GM10248 (cell line): ENCODE measurements around the gene ABCA4.

ENCODE experiments used
- CTCF ChIA-PET: fragments of 300-600 bp; sonication (Branson Sonifier 250); formaldehyde crosslinking; extraction: SDS; loops from one replicate; lab custom pipeline; 2021; ENCODE audit warnings: antibody characterized with exemption; lab: Yijun Ruan, JAX
- POLR2A ChIA-PET: fragments of 350-650 bp; sonication (Branson Sonifier 250); formaldehyde crosslinking; extraction: SDS; loops from one replicate; lab custom pipeline; 2020; ENCODE audit warnings: antibody characterized with exemption; lab: Yijun Ruan, JAX
- DNase-seq: peaks from one replicate; pipeline ENCODE4 v3.0.0; 2012; ENCODE audit errors: extremely low spot score
- TF ChIP-seq, protein P1 (sequence below): IDR thresholded peaks from 2 replicates; pipeline ENCODE4 v1.5.1; 2012; ENCODE audit warnings: mild to moderate bottlenecking, low read depth; ENCODE audit errors: extremely low read depth, missing control alignments, control extremely low read depth

ABCA4 gene

DNA sequence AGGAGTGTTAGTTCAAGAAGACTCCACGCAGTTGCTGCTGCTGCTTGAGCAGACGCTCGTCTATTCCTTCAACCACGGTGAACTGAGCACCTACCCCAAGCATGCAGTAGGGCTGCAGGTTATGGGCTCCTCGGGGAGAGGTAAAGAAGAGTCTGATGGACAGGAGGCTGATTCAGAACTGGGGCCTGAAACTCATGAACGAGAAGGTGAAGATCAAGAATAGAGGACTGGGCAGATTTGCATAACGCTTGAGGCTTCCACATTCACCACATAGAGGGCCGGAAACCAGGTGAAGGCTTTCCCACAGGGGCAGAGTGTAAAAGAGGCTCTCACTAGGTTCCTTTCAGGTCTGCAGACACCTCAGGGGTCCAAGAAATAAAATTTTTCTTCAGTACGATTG, 9.1 kb downstream of the ABCA4 start:
- TF ChIP-seq, protein P1, sequence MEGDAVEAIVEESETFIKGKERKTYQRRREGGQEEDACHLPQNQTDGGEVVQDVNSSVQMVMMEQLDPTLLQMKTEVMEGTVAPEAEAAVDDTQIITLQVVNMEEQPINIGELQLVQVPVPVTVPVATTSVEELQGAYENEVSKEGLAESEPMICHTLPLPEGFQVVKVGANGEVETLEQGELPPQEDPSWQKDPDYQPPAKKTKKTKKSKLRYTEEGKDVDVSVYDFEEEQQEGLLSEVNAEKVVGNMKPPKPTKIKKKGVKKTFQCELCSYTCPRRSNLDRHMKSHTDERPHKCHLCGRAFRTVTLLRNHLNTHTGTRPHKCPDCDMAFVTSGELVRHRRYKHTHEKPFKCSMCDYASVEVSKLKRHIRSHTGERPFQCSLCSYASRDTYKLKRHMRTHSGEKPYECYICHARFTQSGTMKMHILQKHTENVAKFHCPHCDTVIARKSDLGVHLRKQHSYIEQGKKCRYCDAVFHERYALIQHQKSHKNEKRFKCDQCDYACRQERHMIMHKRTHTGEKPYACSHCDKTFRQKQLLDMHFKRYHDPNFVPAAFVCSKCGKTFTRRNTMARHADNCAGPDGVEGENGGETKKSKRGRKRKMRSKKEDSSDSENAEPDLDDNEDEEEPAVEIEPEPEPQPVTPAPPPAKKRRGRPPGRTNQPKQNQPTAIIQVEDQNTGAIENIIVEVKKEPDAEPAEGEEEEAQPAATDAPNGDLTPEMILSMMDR: no peak
- CTCF ChIA-PET: no interaction called here
- POLR2A ChIA-PET: no interaction called here
- no peak for DNase-seq

DNA sequence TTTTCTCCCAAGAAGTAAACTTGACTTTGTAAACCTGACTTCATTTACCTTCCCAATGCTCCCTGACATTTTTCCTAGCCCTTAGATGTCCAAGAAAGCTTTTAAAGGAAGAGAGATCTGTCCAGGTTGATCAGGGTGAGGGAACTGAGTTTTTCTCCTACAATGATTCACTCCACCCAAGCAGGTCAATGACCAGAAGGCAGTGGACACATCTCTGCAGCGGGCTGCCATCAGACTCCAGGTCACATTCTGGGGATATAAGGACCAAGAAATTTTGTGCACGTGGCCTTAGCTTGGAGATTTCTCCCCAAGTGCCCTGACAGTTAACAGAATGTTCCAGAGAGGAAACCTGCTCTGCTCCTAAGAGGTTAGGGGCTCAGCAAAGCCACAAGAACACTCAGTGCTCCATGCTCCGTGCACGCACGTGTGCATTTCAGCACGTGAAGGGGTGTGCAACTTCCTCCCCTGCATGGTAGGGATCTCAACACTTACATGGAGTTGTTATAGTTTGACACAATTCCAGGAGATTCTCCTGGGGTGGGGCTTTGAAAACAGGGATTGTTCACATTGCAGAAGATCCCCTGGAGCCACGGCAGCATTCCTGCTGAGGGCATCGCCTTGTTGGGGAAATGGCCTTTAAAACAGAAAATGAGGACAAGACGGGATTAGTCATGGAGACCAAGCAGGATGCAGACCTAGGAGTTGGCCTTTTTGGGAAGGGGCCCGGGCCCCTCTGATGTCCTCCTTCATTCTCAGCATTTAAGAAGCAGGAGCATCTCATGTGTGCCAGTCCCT, 9.8 kb downstream of the ABCA4 start:
- DNase-seq: no peak
- ChIA-PET CTCF (interaction anchor here (1.3 kb wide), 1 partner anchor 10 kb away, joined by 6 read pairs; no protein-coding TSS in a partner anchor), POLR2A (no interaction called here)
- TF ChIP-seq, protein P1: no peak

- TF ChIP-seq, protein P1: no peak
- ChIA-PET POLR2A (no interaction called here), CTCF (interaction anchor here (1.3 kb wide), 1 partner anchor 9 kb away, joined by 6 read pairs; no protein-coding TSS in a partner anchor)
- no peak for DNase-seq
Measured at GRCh38 chr1:94110021-94110761, 10.8 kb downstream of the ABCA4 start.

- ChIA-PET CTCF (interaction anchor here (1.3 kb wide), 1 partner anchor 8 kb away, joined by 6 read pairs; no protein-coding TSS in a partner anchor), POLR2A (no interaction called here)
- no peak for DNase-seq
- TF ChIP-seq, protein P1: no peak
Measured at GRCh38 chr1:94109478-94109877, 11.5 kb downstream of the ABCA4 start.

DNA sequence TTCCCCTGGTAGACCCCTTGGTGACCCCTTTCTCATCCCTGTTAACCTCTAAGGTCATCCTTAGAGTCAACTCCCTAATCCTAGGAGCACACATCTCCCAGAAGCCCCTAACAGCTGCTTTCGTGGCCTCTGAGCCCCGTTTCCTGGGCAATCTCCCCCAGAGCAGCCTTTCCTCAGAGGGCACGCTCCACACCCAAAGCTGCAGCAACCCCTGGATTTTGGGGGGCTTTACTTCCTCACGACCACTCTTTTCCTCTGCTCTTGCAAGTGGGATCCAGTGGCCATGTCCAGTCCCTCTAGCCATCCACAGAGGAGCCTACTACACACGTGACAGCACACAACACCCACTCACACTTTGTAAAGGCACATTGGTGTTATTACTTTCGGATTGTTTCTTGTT, 13.8 kb downstream of the ABCA4 start:
- no peak for DNase-seq
- TF ChIP-seq, protein P1: no peak
- CTCF ChIA-PET: no interaction called here
- POLR2A ChIA-PET: no interaction called here

- POLR2A ChIA-PET: no interaction called here
- no peak for DNase-seq
- TF ChIP-seq, protein P1: no peak
- CTCF ChIA-PET: no interaction called here
Measured at GRCh38 chr1:94106716-94107115, 14.2 kb downstream of the ABCA4 start.
